Adipose tissue (tissue), 3 donors: Measurements from ENCODE around the gene ARGFX. TPM values are rescaled to one million over a fixed set of nuclear protein-coding genes. Genes with fewer than 3 reads are reported as not detected.
"Not testable (repeated sequence)": the region's sequence is repeated elsewhere in the genome, so short reads cannot be mapped to it uniquely, and the experiment has no call there.

Experiments
- H3K27ac ChIP-seq: one replicate; pipeline ENCODE4 v1.5.1; 2013; ENCODE audit warnings: low read depth, low read length
- WGBS, 3 donors: extraction: QIAGEN DNeasy Blood & Tissue Kit; methylation state at CpG; one replicate each; pipeline ENCODE4 v1.1.7; 2013; 5-methylcytosine and 5-hydroxymethylcytosine counted together
- polyA plus RNA-seq, 3 donors: library from polyadenylated mRNA; stranded (reverse); fragments of 200-250 nt; gene quantifications; one replicate each; pipeline ENCODE4 v1.2.3, GENCODE V29; 2013
- donor health status: healthy with polysubstance abuse.
- donor health status: Bipolar disorder and iron deficiency.
- donor health status: healthy.

Gene ARGFX
- polyA plus RNA-seq, 3 donors, result not detected

GRCh38 chr3:121594850-121595249, 27.1 kb downstream of the ARGFX start:
- 51 to 76% (median 56%) methylated on average over 2 of the region's 2 CpGs for WGBS, 3 donors
- H3K27ac ChIP-seq, result no peak overlapping the region

DNA sequence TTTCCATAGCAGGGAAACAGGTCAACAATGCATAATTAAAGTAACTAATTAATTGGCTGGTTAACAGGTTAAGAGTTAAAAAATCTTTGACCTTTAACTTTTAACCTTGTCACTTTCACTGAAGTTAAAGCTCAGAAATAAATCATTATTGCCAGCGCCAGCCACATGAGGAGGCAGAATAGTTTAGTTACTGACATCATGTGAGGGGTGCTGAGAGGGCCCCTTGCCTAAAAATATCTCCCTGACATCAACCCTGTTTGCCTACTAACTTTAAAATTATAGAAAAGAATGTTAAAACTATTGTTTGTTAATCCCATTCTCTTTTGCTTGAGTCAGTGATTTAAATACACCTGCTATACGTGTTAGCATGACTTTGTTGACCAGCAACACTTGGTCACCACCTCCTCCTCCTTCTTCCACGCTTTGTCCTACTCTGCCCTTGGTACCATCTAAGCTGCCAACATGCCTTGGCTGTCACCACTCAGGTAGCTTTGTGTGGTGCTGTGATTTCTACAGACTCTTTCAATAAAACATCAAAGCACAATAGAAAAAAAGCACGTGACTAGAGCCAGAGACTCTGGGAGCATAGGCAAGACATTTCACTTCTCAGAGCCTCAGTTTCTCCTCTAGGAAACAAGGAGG, 28.1 kb downstream of the ARGFX start:
- H3K27ac ChIP-seq, result no peak overlapping the region
- WGBS, 3 donors, result 82 to 89% (median 87%) methylated on average over 4 of the region's 4 CpGs

- WGBS, 3 donors, result 86 to 91% (median 88%) methylated on average over 2 of the region's 2 CpGs
- H3K27ac ChIP-seq, result no peak overlapping the region
Observed at GRCh38 chr3:121598564-121598963, 30.8 kb downstream of the ARGFX start.

DNA sequence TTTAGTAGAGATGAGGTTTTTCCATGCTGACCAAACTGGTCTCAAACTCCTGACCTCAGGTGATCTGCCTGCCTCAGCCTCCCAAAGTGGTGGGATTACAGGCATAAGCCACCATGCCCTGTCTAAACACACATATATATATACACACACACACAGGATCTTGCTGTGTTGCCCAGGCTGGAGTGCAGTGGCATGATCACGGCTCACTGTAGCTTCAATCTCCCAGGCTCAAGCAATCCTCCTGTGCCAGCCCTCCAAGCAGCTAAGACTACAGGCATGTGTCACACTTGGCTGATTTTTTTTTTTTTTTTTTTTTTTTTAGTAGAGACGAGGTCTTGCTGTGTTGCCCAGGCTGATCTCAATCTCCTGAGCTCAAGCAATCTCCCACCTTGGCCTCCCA, 32.2 kb downstream of the ARGFX start:
- not testable (repeated sequence) for H3K27ac ChIP-seq
- 90 to 100% (median 93%) methylated on average over 2 of the region's 2 CpGs for WGBS, 3 donors

- 20 to 40% (median 33%) methylated on average over 4 of the region's 4 CpGs for WGBS, 3 donors
- no peak overlapping the region for H3K27ac ChIP-seq
Observed at GRCh38 chr3:121601212-121601812, 33.6 kb downstream of the ARGFX start.

DNA sequence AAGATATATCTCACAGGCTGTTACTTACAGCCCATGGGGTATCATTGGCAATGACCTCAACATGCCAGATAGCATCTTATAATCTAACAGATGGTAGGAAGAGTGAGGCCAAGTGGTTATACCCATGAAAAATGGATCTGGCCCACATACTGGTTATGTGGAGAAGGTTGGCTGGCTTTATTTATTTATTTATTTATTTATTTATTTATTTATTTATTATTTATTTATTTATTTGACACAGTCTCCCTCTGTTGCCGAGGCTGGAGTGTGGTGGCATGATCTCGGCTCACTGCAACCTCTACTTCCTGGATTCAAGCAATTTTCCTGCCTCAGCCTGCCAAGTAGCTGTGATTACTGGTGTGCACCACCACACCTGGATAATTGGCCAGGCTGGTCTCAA, 37.0 kb downstream of the ARGFX start:
- 91 to 98% (median 94%) methylated on average over 2 of the region's 2 CpGs for WGBS, 3 donors
- H3K27ac ChIP-seq, result no peak overlapping the region

DNA sequence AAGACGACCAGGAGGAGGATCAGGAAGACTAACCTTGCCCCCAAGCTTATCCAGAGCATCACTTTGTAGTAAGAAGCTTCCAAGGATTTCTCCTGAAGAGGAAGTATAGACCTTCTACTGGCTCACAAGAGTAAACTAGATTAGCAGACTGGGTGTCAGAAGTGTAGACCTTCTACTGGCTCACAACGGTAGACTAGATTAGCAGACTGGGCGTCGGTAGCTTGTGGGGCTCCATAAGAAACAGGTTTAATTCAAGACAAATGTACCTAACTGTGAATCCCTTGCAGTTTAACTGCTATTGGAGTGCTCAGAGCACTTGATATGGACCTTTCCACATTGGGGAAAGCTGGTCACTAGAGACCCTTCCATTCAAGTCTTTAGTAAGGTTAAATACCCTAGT, 38.4 kb downstream of the ARGFX start:
- H3K27ac ChIP-seq, result no peak overlapping the region
- WGBS, 3 donors, result 93 to 94% (median 93%) methylated on average over 4 of the region's 4 CpGs

Other genes with a start within 250 kb of the ARGFX start
- under 1 TPM; 0.04 to 0.22 (median 0.06) TPM for gene POLQ, start 22.0 kb upstream of the ARGFX start, polyA plus RNA-seq
- gene FBXO40, start 25.4 kb downstream of the ARGFX start, polyA plus RNA-seq, result under 1 TPM; under 0.01 to 0.07 (median 0.02) TPM
- gene HCLS1, start 93.0 kb downstream of the ARGFX start, polyA plus RNA-seq, result 10 to 100 TPM; 10.3 to 67.8 (median 47.8) TPM
- gene GOLGB1, start 181.8 kb downstream of the ARGFX start, polyA plus RNA-seq, result 10 to 100 TPM; 13.8 to 16.6 (median 14.4) TPM